Thyroid gland (tissue), 4 donors: Measurements from ENCODE around the gene PAX6. TPM values are rescaled to one million over a fixed set of nuclear protein-coding genes. Genes with fewer than 3 reads are reported as not detected.

Experiments used
- DNase-seq, 2 donors: peaks; one replicate each; pipeline ENCODE4 v3.0.0-alpha.2; 2019
- H3K27ac ChIP-seq, 3 donors: fragments of 200-600 bp; sonication (generic); 1 replicate in 2 of 3; 2 replicates in 1 of 3; pipeline ENCODE4 v1.5.1; 2016 to 2019; ENCODE audit warnings: mild to moderate bottlenecking in 1 of 3, moderate library complexity in 1 of 3
- H3K27me3 ChIP-seq: fragments of 200-600 bp; sonication (generic); one replicate; pipeline ENCODE4 v1.5.1; 2019
- H3K36me3 ChIP-seq, 2 donors: fragments of 200-600 bp; sonication (generic); one replicate each; pipeline ENCODE4 v1.5.1; 2016 to 2019
- H3K4me1 ChIP-seq, 2 donors: fragments of 200-600 bp; sonication (generic); one replicate each; pipeline ENCODE4 v1.5.1; 2017 to 2019
- H3K4me3 ChIP-seq, 3 donors: fragments of 200-600 bp; sonication (generic); replicated peaks in 1 of 3; 1 replicate in 2 of 3; 2 replicates in 1 of 3; pipeline ENCODE4 v1.5.1; 2016; ENCODE audit warnings: mild to moderate bottlenecking in 1 of 3
- H3K9me3 ChIP-seq: fragments of 200-600 bp; sonication (generic); one replicate; pipeline ENCODE4 v1.5.1; 2017
- POLR2A ChIP-seq, 2 donors: fragments of 450-650 bp; IDR thresholded peaks; one replicate each; pipeline ENCODE4 v1.6.1; 2017; ENCODE audit warnings: antibody characterized with exemption in 2 of 2, mild to moderate bottlenecking in 2 of 2, moderate library complexity in 1 of 2
- WGBS, 2 donors: methylation state at CpG; one replicate each; pipeline ENCODE4 v1.1.5; 2017; 5-methylcytosine and 5-hydroxymethylcytosine counted together
- intact Hi-C: fragments of 100-400 bp; cut with DNase I; formaldehyde crosslinking; loops from one replicate; pipeline ENCODE4 v1.15.1; 2023
- total RNA-seq, 4 donors: library from RNA; depleted of rRNA; stranded (reverse); fragments of >200 nt; gene quantifications; one replicate each; pipeline ENCODE4 v1.2.3, GENCODE V29; 2016
- TF ChIP-seq, protein P1 (sequence below), 6 experiments: fragments of 200-600 bp in 3 of 6; fragments of 450-650 bp in 3 of 6; sonication (generic) in 3 of 6; IDR thresholded peaks; one replicate each; pipeline ENCODE4 v1.5.1; 2016 to 2019; ENCODE audit warnings: antibody characterized with exemption in 6 of 6, mild to moderate bottlenecking in 2 of 6, inconsistent platforms in 1 of 6, moderate library complexity in 1 of 6

PAX6 gene
- total RNA-seq, 4 donors from 2014 or later = not detected

GRCh38 chr11:31808721-31809540 is 2.2 kb downstream of the PAX6 start:
- TF ChIP-seq, protein P1, sequence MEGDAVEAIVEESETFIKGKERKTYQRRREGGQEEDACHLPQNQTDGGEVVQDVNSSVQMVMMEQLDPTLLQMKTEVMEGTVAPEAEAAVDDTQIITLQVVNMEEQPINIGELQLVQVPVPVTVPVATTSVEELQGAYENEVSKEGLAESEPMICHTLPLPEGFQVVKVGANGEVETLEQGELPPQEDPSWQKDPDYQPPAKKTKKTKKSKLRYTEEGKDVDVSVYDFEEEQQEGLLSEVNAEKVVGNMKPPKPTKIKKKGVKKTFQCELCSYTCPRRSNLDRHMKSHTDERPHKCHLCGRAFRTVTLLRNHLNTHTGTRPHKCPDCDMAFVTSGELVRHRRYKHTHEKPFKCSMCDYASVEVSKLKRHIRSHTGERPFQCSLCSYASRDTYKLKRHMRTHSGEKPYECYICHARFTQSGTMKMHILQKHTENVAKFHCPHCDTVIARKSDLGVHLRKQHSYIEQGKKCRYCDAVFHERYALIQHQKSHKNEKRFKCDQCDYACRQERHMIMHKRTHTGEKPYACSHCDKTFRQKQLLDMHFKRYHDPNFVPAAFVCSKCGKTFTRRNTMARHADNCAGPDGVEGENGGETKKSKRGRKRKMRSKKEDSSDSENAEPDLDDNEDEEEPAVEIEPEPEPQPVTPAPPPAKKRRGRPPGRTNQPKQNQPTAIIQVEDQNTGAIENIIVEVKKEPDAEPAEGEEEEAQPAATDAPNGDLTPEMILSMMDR (IDR thresholded peaks at IDR 0.05) = no peak
- no peak for TF ChIP-seq POLR2A (IDR thresholded peaks at IDR 0.05)
- no peak for DNase-seq

DNA sequence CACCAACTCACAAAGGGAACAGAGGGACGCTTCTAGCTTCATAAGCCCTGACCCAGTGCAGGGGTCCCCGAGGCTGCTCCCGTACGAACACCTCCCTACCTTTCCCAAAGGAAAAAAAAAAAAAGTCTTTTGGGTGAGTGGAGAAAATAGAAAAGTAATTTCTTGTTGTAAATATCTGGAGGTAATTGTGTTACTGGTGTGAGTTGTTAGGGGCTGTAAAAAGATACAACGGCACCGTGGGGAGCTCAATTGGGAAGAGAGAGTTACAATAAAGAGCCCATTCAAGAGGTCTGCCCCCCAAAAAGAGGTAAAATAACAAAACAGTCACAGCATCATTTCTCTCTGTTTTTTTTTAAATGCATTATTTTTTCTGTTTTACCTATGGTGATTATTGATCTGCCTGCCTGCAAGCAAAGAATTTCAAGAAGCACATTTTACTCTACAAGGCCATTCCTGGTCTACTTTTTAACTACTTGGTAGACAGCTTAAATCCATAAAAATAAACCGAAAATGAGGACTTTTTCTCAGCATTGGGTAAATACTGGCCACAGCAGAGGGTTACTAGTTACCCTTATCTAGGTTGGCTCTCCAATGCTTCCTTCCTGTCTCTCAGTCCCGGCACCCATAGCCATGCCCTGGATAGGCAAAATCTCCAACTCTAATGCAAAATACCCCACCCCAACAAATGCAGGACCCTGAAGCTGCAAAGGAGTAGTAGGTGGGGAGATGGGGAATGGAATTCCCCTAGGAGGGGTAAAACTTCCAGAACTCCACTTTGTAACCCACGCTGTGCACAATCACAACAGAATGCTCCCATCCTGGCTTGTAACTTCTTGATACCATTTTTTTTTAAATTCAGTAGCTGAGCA is 3.1 kb downstream of the PAX6 start:
- DNase-seq = no peak
- Histone ChIP-seq H3K9me3 (no peaks in the 10 kb centered on the region), H3K4me3 (no peak overlapping the region), H3K36me3 (no peaks in the 10 kb centered on the region), H3K4me1 (peaks cover 34 to 61% of the 10 kb centered on the region in 2 donors), H3K27ac (no peak overlapping the region), H3K27me3 (peaks cover 94% of the 10 kb centered on the region)
- TF ChIP-seq, protein P1 (IDR thresholded peaks at IDR 0.05) = no peak
- no peak for TF ChIP-seq POLR2A (IDR thresholded peaks at IDR 0.05)
- intact Hi-C loops = no loop called here
- 10 to 16% methylated on average over 9 of the region's 9 CpGs for WGBS, 2 donors

More at GRCh38 chr11:31808721-31809540, 2.2 kb downstream of the PAX6 start:
- Histone ChIP-seq H3K36me3 (no peaks in the 10 kb centered on the region), H3K27me3 (peaks cover 93% of the 10 kb centered on the region), H3K4me3 (no peak overlapping the region), H3K27ac (no peak overlapping the region), H3K9me3 (no peaks in the 10 kb centered on the region), H3K4me1 (peaks cover 42 to 70% of the 10 kb centered on the region in 2 donors)
- 6 to 9% methylated on average over 21 of the region's 21 CpGs for WGBS, 2 donors
- intact Hi-C loops = no loop called here

DNA sequence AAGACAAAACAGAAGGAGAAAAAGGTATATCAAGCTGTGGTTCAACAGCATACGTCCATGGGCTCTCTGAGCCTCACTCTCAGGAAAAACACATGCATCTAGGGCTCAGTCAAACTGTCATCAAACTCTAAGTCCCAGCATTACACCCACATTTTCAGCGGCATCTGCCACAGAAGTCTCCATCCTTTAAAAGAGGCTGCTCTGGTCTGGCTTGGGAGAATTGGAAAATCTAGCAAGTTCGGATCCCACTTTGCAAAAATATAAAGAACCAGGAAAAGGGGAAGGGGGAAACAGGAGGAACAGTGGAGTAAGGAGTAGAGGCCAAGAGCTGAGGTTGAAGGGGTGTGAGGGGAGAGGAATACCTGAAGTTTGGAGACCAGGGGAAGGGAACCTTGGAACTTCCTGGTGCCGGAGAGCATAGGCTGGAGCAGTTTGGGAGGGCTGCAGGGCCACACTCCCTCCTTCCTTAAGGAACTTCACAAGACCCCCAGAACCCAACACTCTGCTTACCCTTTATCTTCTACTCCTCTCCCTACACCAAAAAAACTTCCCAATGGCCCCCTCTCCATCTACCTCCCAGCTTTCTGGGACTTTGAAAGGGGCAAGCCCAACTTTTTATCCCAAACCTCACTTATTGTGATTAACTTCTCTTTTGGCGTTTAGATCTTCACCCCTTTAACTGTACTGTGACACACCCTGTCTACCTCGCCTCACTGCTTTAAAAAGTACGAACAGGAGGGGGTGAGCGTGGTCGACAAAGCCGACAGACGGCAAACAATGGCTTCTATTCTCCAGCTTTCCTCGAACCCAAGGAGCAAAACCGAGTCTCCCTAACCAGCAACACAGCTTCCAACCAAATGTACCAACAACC is 4.0 kb downstream of the PAX6 start:
- Histone ChIP-seq H3K36me3 (no peaks in the 10 kb centered on the region), H3K9me3 (no peaks in the 10 kb centered on the region), H3K27me3 (peaks cover 90% of the 10 kb centered on the region), H3K4me1 (peaks cover 25 to 52% of the 10 kb centered on the region in 2 donors), H3K4me3 (no peak overlapping the region), H3K27ac (no peak overlapping the region)
- WGBS, 2 donors = 10 to 12% methylated on average over 13 of the region's 13 CpGs
- TF ChIP-seq, protein P1 (IDR thresholded peaks at IDR 0.05) = no peak
- no peak for TF ChIP-seq POLR2A (IDR thresholded peaks at IDR 0.05)
- no peak for DNase-seq
- intact Hi-C loops = no loop called here

- intact Hi-C loops = no loop called here
- TF ChIP-seq, protein P1 (IDR thresholded peaks at IDR 0.05) = no peak
- TF ChIP-seq POLR2A (IDR thresholded peaks at IDR 0.05) = no peak
- H3K4me1 ChIP-seq = peaks cover 19 to 44% of the 10 kb centered on the region in 2 donors
These were observed 4.8 kb downstream of the PAX6 start for GRCh38 chr11:31806186-31806927.

More at GRCh38 chr11:31806186-31806927, 4.8 kb downstream of the PAX6 start:
- H3K9me3 ChIP-seq = no peaks in the 10 kb centered on the region
- peaks cover 94% of the 10 kb centered on the region for H3K27me3 ChIP-seq
- H3K36me3 ChIP-seq = no peaks in the 10 kb centered on the region
- WGBS, 2 donors = 18 to 23% methylated on average over 7 to 11 of the region's 36 CpGs
- no peak overlapping the region for H3K4me3 ChIP-seq
- DNase-seq = no peak
- no peak overlapping the region for H3K27ac ChIP-seq
